Heart left ventricle (tissue), 16 donors: ENCODE data around the gene KCNAB1. TPM values are rescaled to one million over a fixed set of nuclear protein-coding genes. Genes with fewer than 3 reads are reported as not detected.
"Not testable (repeated sequence)": the region's sequence is repeated elsewhere in the genome, so short reads cannot be mapped to it uniquely, and the experiment has no call there.

Source experiments
- ATAC-seq, 4 donors: fragments of 200-7000 bp; cut with Tn5 transposase; one replicate each; pipeline ENCODE4 v1.9.1; 2020 to 2022; ENCODE audit warnings: moderate library complexity in 4 of 4, mild to moderate bottlenecking in 3 of 4, moderate number of reproducible peaks in 1 of 4
- DNase-seq, 5 donors: peaks; one replicate each; pipeline ENCODE4 v3.0.0-alpha.2; 2020
- H3K27ac ChIP-seq, 12 donors: fragments of 200-600 bp; sonication (generic) in 4 of 12; one replicate each; pipeline versions ENCODE4 v1.5.0 to v1.8.0; 2016 to 2022; ENCODE audit warnings: mild to moderate bottlenecking in 2 of 12
- H3K27me3 ChIP-seq, 9 donors: fragments of 200-600 bp; sonication (generic) in 2 of 9; one replicate each; pipeline versions ENCODE4 v1.5.1 to v1.8.0; 2016 to 2022; ENCODE audit warnings: mild to moderate bottlenecking in 3 of 9
- H3K36me3 ChIP-seq, 9 donors: fragments of 200-600 bp; sonication (generic) in 2 of 9; one replicate each; pipeline versions ENCODE4 v1.5.0 to v1.8.0; 2018 to 2022; ENCODE audit warnings: mild to moderate bottlenecking in 2 of 9
- H3K4me1 ChIP-seq, 12 donors: fragments of 200-600 bp; sonication (generic) in 4 of 12; one replicate each; pipeline versions ENCODE4 v1.5.0 to v1.8.0; 2016 to 2022; ENCODE audit warnings: mild to moderate bottlenecking in 3 of 12
- H3K4me3 ChIP-seq, 12 donors: fragments of 200-600 bp; sonication (generic) in 4 of 12; one replicate each; pipeline versions ENCODE4 v1.5.0 to v1.8.0; 2017 to 2022; ENCODE audit warnings: mild to moderate bottlenecking in 9 of 12, moderate library complexity in 4 of 12
- H3K9me3 ChIP-seq, 12 donors: fragments of 200-600 bp; sonication (generic) in 4 of 12; one replicate each; pipeline versions ENCODE4 v1.5.0 to v1.8.0; 2016 to 2022; ENCODE audit warnings: mild to moderate bottlenecking in 1 of 12
- CTCF ChIP-seq, 12 donors: fragments of 200-600 bp; sonication (generic) in 4 of 12; IDR thresholded peaks; one replicate each; pipeline versions ENCODE4 v1.5.0 to v1.8.0; 2018 to 2022; ENCODE audit warnings: antibody characterized with exemption in 12 of 12, mild to moderate bottlenecking in 5 of 12
- POLR2A ChIP-seq, 2 donors: fragments of 450-650 bp; IDR thresholded peaks; one replicate each; pipeline ENCODE4 v1.6.1; 2017; ENCODE audit warnings: antibody characterized with exemption in 2 of 2, mild to moderate bottlenecking in 2 of 2, moderate library complexity in 2 of 2
- WGBS, 4 donors: extraction: QIAGEN DNeasy Blood & Tissue Kit in 2 of 4; methylation state at CpG; one replicate each; pipeline versions ENCODE4 v1.1.5 to v1.1.7; 2013 to 2018; 5-methylcytosine and 5-hydroxymethylcytosine counted together
- intact Hi-C, 10 donors: fragments of 100-400 bp; cut with DNase I; formaldehyde crosslinking; loops; one replicate each; pipeline versions ENCODE4 v1.11.1 to v1.14.2; 2022
- polyA plus RNA-seq, 2 donors: library from polyadenylated mRNA; stranded (reverse); fragments of 200-250 nt; gene quantifications; one replicate each; pipeline ENCODE4 v1.2.3, GENCODE V29; 2013
- total RNA-seq, 9 donors: library from RNA; depleted of rRNA in 2 of 9; stranded (reverse); fragments of >200 nt in 2 of 9; fragmentation: NEBNext Ultra II Directional in 3 of 9; extraction: Animal tissue kit (Norgen Biotek cat#: 25700) in 3 of 9; gene quantifications; one replicate each; pipeline versions ENCODE4 v1.1.0 to v1.2.4, GENCODE V29; 2016 to 2023
- donor health status: ischemic (EF 13 %, LVEDD 7.1; RV severe dilation, severe dysfunction).
- donor health status: healthy with polysubstance abuse.
- donor health status: DM: no; HTN: yes; CAD: no.
- donor health status: DM: no; HTN: no; CAD: no.
- donor health status: ischemic (EF 25% LVEDD 6.9; RV normal size, moderate dysfunction).
- donor health status: ischemic (EF 25% LVEDD 5.7; RV mildly dilated, moderate dysfunction).
- donor health status: healthy.
- donor health status: DM: yes; HTN: yes; CAD: no.
- donor health status: ischemic (EF 35%, LVEDD 5.7; RV mildly dilated, moderate dysfunction).
- donor health status: nonischemic (EF 11% LVEDD 7.7; RV severe dilation, severe dysfunction).
- donor health status: DM: yes; HTN: yes; CAD: no.
- donor health status: PGD.
- donor health status: ischemic (EF 29% LVEDD 5.4; RV normal size, mild dysfunction).
- donor health status: nonischemic (EF 23%, LVEDD 6.1; RV moderate dilation, normal function).

The KCNAB1 gene
- total and polyA plus RNA-seq, 11 donors: 1.1 to 3.5 (median 2.3) TPM

GRCh38 chr3:156189927-156190326 is 69.5 kb downstream of the KCNAB1 start:
- 87 to 90% (median 89%) methylated on average over 5 of the region's 5 CpGs for WGBS, 4 donors
- ATAC-seq: no peak

GRCh38 chr3:156194945-156195344 is 74.6 kb downstream of the KCNAB1 start:
- H3K27me3 ChIP-seq, ATAC-seq, H3K36me3 ChIP-seq, H3K27ac ChIP-seq, H3K4me1 ChIP-seq, DNase-seq, intact Hi-C loops, H3K4me3 ChIP-seq: not testable (repeated sequence)
- 93 to 100% (median 98%) methylated on average over 2 of the region's 2 CpGs for WGBS, 4 donors
- H3K9me3 ChIP-seq: peaks cover 0 to 15% (median 0%) of the 10 kb centered on the region in 12 donors

More at GRCh38 chr3:156189927-156190326, 69.5 kb downstream of the KCNAB1 start:
- H3K27me3 ChIP-seq: no peaks in the 10 kb centered on the region
- no peak overlapping the region for H3K4me3 ChIP-seq
- no peak overlapping the region for H3K27ac ChIP-seq
- H3K9me3 ChIP-seq: peaks cover 0 to 1% (median 0%) of the 10 kb centered on the region in 12 donors
- TF ChIP-seq POLR2A (IDR thresholded peaks at IDR 0.05): no peak
- TF ChIP-seq CTCF (IDR thresholded peaks at IDR 0.05): no peak
- H3K36me3 ChIP-seq: no peaks in the 10 kb centered on the region
- no peaks in the 10 kb centered on the region for H3K4me1 ChIP-seq
- DNase-seq: no peak
- intact Hi-C loops: no loop called here

GRCh38 chr3:156197152-156197551 is 76.8 kb downstream of the KCNAB1 start:
- H3K27ac ChIP-seq, H3K4me3 ChIP-seq, DNase-seq, ATAC-seq, H3K4me1 ChIP-seq, H3K36me3 ChIP-seq, H3K27me3 ChIP-seq, intact Hi-C loops: not testable (repeated sequence)
- H3K9me3 ChIP-seq: peaks cover 0 to 15% (median 0%) of the 10 kb centered on the region in 12 donors
- WGBS, 4 donors: 85 to 92% (median 86%) methylated on average over 3 of the region's 3 CpGs

- WGBS, 4 donors: 82 to 92% (median 90%) methylated on average over 8 of the region's 8 CpGs
These were observed 81.3 kb downstream of the KCNAB1 start for GRCh38 chr3:156201411-156202405.

More at GRCh38 chr3:156201411-156202405, 81.3 kb downstream of the KCNAB1 start:
- intact Hi-C loops: no loop called here
- no peak overlapping the region for H3K27ac ChIP-seq
- DNase-seq (no peak), ATAC-seq (no peak)
- H3K4me3 ChIP-seq: no peak overlapping the region
- peaks cover 0 to 3% (median 0%) of the 10 kb centered on the region in 9 donors for H3K27me3 ChIP-seq
- H3K4me1 ChIP-seq: no peaks in the 10 kb centered on the region
- no peaks in the 10 kb centered on the region for H3K36me3 ChIP-seq
- no peaks in the 10 kb centered on the region for H3K9me3 ChIP-seq
- no peak for TF ChIP-seq POLR2A (IDR thresholded peaks at IDR 0.05)
- TF ChIP-seq CTCF (IDR thresholded peaks at IDR 0.05): no peak
